ENCODE data around the gene SDK1.

DNA sequence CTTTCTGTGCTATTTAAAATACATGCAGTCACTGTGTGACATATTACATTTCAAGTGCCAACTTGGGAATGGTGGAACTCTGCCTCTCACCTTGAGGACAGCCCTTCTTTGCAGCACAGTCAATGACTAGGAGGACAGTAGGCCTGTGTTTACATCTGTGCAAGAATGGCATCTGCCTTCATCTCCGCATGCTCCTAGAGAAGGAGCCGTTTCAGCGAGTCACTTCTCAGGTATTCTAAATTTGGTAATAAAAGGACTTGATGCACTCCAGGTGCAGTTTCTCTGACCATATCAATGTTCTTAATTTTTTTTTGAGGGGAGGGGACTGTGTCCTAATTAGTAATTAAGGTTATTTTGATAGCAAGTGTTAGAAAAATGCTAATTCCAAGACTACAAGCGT lies 128.9 kb downstream of the SDK1 start:
- TF ChIP-seq, protein P1, sequence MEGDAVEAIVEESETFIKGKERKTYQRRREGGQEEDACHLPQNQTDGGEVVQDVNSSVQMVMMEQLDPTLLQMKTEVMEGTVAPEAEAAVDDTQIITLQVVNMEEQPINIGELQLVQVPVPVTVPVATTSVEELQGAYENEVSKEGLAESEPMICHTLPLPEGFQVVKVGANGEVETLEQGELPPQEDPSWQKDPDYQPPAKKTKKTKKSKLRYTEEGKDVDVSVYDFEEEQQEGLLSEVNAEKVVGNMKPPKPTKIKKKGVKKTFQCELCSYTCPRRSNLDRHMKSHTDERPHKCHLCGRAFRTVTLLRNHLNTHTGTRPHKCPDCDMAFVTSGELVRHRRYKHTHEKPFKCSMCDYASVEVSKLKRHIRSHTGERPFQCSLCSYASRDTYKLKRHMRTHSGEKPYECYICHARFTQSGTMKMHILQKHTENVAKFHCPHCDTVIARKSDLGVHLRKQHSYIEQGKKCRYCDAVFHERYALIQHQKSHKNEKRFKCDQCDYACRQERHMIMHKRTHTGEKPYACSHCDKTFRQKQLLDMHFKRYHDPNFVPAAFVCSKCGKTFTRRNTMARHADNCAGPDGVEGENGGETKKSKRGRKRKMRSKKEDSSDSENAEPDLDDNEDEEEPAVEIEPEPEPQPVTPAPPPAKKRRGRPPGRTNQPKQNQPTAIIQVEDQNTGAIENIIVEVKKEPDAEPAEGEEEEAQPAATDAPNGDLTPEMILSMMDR (conservative IDR thresholded peaks at IDR 0.05; ENCODE audit: low read length), result no peak
- no peak for TF ChIP-seq EZH2phosphoT487 (IDR thresholded peaks at IDR 0.05; ENCODE audit: borderline replicate concordance, low read depth, low read length)

Data from OCI-LY7 (cell line).